Breast epithelium (tissue), 3 donors: ENCODE data around the gene GBF1.

Experiments
- POLR2A ChIP-seq: fragments of 450-650 bp; IDR thresholded peaks from one replicate; pipeline ENCODE4 v1.6.1; 2016; ENCODE audit warnings: antibody characterized with exemption, mild to moderate bottlenecking, moderate library complexity
- POLR2AphosphoS5 ChIP-seq, 3 donors: sonication (generic); formaldehyde crosslinking; IDR thresholded peaks; one replicate each; pipeline ENCODE4 v1.6.1; 2017; ENCODE audit warnings: antibody characterized with exemption in 3 of 3
- TF ChIP-seq, protein P1 (sequence below), 3 donors: fragments of 450-650 bp; IDR thresholded peaks; one replicate each; pipeline ENCODE4 v1.5.1; 2016 to 2017; ENCODE audit warnings: antibody characterized with exemption in 3 of 3, mild to moderate bottlenecking in 3 of 3, moderate library complexity in 3 of 3

DNA sequence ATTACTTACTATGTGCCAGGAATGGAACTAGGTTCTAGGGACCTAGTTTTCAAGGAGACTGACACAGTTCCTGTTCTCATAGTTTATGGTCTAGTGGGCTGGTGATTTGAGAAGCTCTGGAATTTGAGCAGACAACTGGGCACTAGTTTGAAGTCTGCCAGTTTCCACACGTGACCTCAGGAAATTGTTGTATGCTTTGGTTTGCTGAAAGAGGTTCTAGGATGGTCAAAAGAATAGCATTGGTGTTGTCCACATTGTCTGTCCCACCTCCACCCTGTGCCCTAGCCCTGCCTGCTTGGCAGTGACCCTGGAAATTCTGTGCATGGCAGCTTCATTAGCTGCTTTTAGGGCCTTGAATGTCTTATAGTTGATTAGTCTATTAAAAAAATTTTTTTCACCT lies 28.7 kb downstream of the GBF1 start:
- no peak for TF ChIP-seq POLR2AphosphoS5 (IDR thresholded peaks at IDR 0.05)
- TF ChIP-seq, protein P1, sequence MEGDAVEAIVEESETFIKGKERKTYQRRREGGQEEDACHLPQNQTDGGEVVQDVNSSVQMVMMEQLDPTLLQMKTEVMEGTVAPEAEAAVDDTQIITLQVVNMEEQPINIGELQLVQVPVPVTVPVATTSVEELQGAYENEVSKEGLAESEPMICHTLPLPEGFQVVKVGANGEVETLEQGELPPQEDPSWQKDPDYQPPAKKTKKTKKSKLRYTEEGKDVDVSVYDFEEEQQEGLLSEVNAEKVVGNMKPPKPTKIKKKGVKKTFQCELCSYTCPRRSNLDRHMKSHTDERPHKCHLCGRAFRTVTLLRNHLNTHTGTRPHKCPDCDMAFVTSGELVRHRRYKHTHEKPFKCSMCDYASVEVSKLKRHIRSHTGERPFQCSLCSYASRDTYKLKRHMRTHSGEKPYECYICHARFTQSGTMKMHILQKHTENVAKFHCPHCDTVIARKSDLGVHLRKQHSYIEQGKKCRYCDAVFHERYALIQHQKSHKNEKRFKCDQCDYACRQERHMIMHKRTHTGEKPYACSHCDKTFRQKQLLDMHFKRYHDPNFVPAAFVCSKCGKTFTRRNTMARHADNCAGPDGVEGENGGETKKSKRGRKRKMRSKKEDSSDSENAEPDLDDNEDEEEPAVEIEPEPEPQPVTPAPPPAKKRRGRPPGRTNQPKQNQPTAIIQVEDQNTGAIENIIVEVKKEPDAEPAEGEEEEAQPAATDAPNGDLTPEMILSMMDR (IDR thresholded peaks at IDR 0.05) = no peak
- no peak for TF ChIP-seq POLR2A
